HCT116 (cell line): ENCODE measurements around the gene EGFL7.
"Not testable (repeated sequence)": the region's sequence is repeated elsewhere in the genome, so short reads cannot be mapped to it uniquely, and the experiment has no call there.

ENCODE experiments used
- EGR1 ChIP-seq: IDR thresholded peaks from 2 replicates; pipeline ENCODE4 v1.6.1; 2012; ENCODE audit warnings: low read depth
- POLR2A ChIP-seq: IDR thresholded peaks from 2 replicates; pipeline ENCODE4 v1.7.0; 2011; ENCODE audit warnings: borderline replicate concordance; ENCODE audit not compliant: insufficient read depth, insufficient read length; ENCODE audit errors: extremely low read depth
- SRF ChIP-seq: IDR thresholded peaks from 2 replicates; pipeline ENCODE4 v1.6.1; 2012; ENCODE audit warnings: low read depth
- TF ChIP-seq, protein P1 (sequence below), 3 experiments: fragments of 200-600 bp in 1 of 3; sonication (generic) in 1 of 3; IDR thresholded peaks in 2 of 3; conservative IDR thresholded peaks in 1 of 3; 2 replicates each; pipeline ENCODE4 v1.5.1; 2012 to 2017; ENCODE audit warnings: low read depth in 2 of 3, low read length in 2 of 3, antibody characterized with exemption in 1 of 3, borderline replicate concordance in 1 of 3, control low read depth in 1 of 3, mild to moderate bottlenecking in 1 of 3, mixed read lengths in 1 of 3, mixed run types in 1 of 3, moderate library complexity in 1 of 3; ENCODE audit not compliant: insufficient read depth in 1 of 3

GRCh38 chr9:136711219-136711648 is 48.5 kb downstream of the EGFL7 start:
- TF ChIP-seq, protein P1, sequence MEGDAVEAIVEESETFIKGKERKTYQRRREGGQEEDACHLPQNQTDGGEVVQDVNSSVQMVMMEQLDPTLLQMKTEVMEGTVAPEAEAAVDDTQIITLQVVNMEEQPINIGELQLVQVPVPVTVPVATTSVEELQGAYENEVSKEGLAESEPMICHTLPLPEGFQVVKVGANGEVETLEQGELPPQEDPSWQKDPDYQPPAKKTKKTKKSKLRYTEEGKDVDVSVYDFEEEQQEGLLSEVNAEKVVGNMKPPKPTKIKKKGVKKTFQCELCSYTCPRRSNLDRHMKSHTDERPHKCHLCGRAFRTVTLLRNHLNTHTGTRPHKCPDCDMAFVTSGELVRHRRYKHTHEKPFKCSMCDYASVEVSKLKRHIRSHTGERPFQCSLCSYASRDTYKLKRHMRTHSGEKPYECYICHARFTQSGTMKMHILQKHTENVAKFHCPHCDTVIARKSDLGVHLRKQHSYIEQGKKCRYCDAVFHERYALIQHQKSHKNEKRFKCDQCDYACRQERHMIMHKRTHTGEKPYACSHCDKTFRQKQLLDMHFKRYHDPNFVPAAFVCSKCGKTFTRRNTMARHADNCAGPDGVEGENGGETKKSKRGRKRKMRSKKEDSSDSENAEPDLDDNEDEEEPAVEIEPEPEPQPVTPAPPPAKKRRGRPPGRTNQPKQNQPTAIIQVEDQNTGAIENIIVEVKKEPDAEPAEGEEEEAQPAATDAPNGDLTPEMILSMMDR (IDR thresholded peaks at IDR 0.05 in 2 of 3, conservative IDR thresholded peaks at IDR 0.05 in 1 of 3; ENCODE audit: borderline replicate concordance in 1 of 3, insufficient read depth in 1 of 3, low read depth in 2 of 3, low read length in 2 of 3) = not testable (repeated sequence)
- not testable (repeated sequence) for TF ChIP-seq POLR2A, SRF, EGR1
